AG04450 (cell line): ENCODE results near the gene GPHN. TPM values are rescaled to one million over a fixed set of nuclear protein-coding genes. Genes with fewer than 3 reads are reported as not detected.

Experiments used
- CTCF ChIA-PET: fragments of 300-600, 350-600 bp; formaldehyde crosslinking; extraction: SDS; loops from one replicate; lab custom pipeline; 2022; ENCODE audit warnings: antibody characterized with exemption, inconsistent platforms; lab: Charles Lee
- POLR2A ChIA-PET: fragments of 350-600 bp; formaldehyde crosslinking; extraction: SDS; loops from one replicate; lab custom pipeline; 2021; ENCODE audit warnings: antibody characterized with exemption, inconsistent platforms; lab: Yijun Ruan, JAX
- DNase-seq: peaks from one replicate; pipeline ENCODE4 v3.0.0-alpha.2; 2011; ENCODE audit warnings: low read depth, low spot score
- H3K27ac ChIP-seq: one replicate; pipeline ENCODE4 v1.5.1; 2012; ENCODE audit warnings: low read depth, low read length, control low read depth
- H3K27me3 ChIP-seq: one replicate; pipeline ENCODE4 v1.6.0; 2012; ENCODE audit warnings: low read length; ENCODE audit not compliant: control insufficient read depth, insufficient read depth
- H3K4me3 ChIP-seq: 2 replicates; pipeline ENCODE4 v1.5.1; 2011; ENCODE audit warnings: mild to moderate bottlenecking, low read depth, low read length, control low read depth
- H3K9me3 ChIP-seq: 2 replicates; pipeline ENCODE4 v1.5.1; 2012; ENCODE audit warnings: low read length; ENCODE audit not compliant: control insufficient read depth, insufficient read depth
- CTCF ChIP-seq: IDR thresholded peaks from 2 replicates; pipeline ENCODE4 v1.5.1; 2011; ENCODE audit warnings: low read depth, low read length, control low read depth, inconsistent platforms
- polyA plus RNA-seq: library from polyadenylated mRNA; depleted of rRNA; stranded (reverse); fragments of >200 nt; gene quantifications from 2 replicates; pipeline ENCODE4 v1.2.3, GENCODE V29; 2011

Gene GPHN
- polyA plus RNA-seq, 1 experiment, result 7.7 TPM

GRCh38 chr14:66511849-66512248 lies 3.9 kb downstream of the GPHN start:
- POLR2A ChIA-PET, result no interaction called here
- CTCF ChIA-PET, result interaction anchor here (2.5 kb wide), 1 partner anchor 17 kb away, joined by 7 read pairs; no protein-coding TSS in a partner anchor
- no peak for DNase-seq
- no peak overlapping the region for H3K4me3 ChIP-seq
- TF ChIP-seq CTCF, result no peak
- no peaks in the 10 kb centered on the region for H3K27me3 ChIP-seq
- H3K9me3 ChIP-seq, result no peaks in the 10 kb centered on the region; the same call in 1 of the 2 replicates
- H3K27ac ChIP-seq, result no peak overlapping the region

- DNase-seq, result no peak
- CTCF ChIA-PET, result no interaction called here
- POLR2A ChIA-PET, result no interaction called here
- Histone ChIP-seq H3K4me3 (no peak overlapping the region), H3K27me3 (no peaks in the 10 kb centered on the region), H3K27ac (no peak overlapping the region), H3K9me3 (no peaks in the 10 kb centered on the region)
- no peak for TF ChIP-seq CTCF
Measured at GRCh38 chr14:66514213-66514612, 6.3 kb downstream of the GPHN start.

GRCh38 chr14:66530526-66530925 lies 22.6 kb downstream of the GPHN start:
- no peak overlapping the region for H3K4me3 ChIP-seq

GRCh38 chr14:66539034-66539433 lies 31.1 kb downstream of the GPHN start:
- POLR2A ChIA-PET, result no interaction called here
- no peaks in the 10 kb centered on the region for H3K27me3 ChIP-seq
- TF ChIP-seq CTCF, result no peak
- CTCF ChIA-PET, result no interaction called here
- DNase-seq, result no peak
- H3K4me3 ChIP-seq, result no peak overlapping the region
- no peak overlapping the region for H3K27ac ChIP-seq
- H3K9me3 ChIP-seq, result no peaks in the 10 kb centered on the region

More at GRCh38 chr14:66530526-66530925, 22.6 kb downstream of the GPHN start:
- TF ChIP-seq CTCF, result no peak
- DNase-seq, result no peak
- Histone ChIP-seq H3K27ac (no peak overlapping the region), H3K9me3 (peaks cover 3% of the 10 kb centered on the region; the same call in 1 of the 2 replicates), H3K27me3 (no peaks in the 10 kb centered on the region)
- POLR2A ChIA-PET, result no interaction called here
- CTCF ChIA-PET, result no interaction called here

- H3K27me3 ChIP-seq, result no peaks in the 10 kb centered on the region
- no peak overlapping the region for H3K4me3 ChIP-seq
- H3K9me3 ChIP-seq, result no peaks in the 10 kb centered on the region
- ChIA-PET POLR2A (no interaction called here), CTCF (no interaction called here)
- no peak overlapping the region for H3K27ac ChIP-seq
- no peak for TF ChIP-seq CTCF
- DNase-seq, result no peak
Measured at GRCh38 chr14:66540038-66540437, 32.1 kb downstream of the GPHN start.
